ENCODE measurements around the gene HOXB3.

HOXB3 gene

DNA sequence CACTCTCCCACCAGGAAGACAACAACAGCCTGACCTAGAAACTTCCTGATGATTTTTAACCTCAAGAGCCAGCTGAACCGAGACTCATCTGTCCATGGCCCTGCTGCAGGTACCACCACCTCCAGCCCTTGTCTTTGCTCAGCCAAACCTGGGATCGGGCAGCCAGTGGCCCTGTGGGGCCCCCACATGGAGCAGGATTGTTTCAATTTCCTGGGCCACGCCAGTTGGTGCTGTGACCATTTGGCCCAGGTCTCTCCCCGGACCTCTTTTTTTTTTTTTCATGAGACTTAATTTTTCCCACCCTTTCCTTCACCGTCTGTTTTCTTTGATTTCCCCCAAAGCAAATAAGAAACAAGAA, 36.9 kb downstream of the HOXB3 start:
- DNase-seq: no peak

DNA sequence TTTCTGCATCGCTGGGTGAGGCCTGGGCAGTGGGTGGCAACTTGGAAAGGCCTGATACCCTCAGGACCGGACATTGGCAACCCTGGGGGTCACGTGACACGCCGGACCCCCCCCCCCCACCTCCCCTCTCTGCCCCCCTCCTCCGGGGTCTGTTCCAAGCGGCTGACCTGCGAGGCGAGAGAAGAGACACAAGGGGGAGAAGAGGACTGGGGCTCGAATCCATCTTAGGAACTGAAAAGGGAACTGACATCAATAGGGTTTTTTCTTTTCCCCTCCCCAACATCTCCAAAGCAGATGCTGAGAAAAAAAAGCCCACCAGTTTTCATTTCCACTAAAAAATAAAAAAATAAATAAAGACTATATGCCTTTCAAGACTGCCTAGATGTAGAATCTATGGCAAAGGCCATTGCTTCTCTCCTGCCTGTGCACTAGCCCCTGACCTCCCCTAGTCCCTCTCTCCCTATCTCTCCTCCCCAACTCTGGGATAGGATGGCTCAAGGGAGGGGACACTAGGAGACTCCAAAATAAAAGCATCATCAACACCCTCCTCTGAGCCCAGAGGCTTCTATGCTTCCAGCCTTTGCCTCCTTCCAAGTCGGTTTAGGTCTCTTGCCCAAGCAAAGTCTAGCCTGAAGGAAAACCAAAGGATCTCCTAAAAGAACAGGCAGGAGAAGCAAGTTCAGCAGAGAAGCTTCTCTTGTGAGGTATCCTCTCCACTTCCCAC, 37.4 kb downstream of the HOXB3 start:
- DNase-seq: no peak

DNA sequence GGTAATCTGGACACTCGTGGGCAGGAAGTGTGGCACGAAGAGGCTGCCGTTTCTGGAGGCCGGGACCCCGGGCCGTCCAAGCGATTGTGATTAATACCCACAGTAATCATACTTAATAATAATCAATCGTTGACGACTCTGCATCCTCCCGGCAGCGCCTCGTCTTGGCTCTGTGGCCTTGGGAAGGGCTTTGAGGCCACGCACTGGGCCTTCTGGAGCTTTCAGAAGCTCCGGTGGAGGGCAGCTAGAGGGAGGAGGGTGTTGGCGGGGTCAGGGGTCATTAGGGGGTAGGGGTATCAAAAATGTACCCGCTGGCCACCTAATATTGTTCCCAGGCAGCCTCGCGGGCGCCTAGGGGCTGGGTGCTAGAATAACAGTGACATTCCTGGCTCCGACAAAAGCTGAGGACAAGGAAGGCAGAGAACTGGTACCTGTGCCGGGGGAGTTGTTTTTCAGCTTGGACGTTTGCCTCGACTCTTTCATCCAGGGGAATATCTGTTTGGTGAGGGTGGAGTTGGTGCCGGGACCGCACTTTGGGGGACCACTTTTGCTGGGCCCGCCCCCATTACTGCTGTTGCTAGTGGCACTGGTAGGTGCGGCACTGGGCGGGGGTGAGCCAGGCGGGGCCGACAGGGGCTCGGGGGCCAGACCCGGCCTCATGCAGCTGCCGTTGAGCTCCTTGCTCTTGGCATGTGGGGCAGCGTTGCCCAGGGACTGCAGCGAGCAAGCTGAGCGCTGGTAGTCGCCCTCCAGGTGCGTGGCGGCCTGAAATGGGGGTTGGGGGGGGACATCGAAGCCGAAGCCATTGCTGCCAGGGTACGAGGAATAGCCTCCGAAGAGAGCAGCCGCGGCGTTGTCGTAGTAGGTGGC, 38.2 kb downstream of the HOXB3 start:
- no peak for DNase-seq

DNA sequence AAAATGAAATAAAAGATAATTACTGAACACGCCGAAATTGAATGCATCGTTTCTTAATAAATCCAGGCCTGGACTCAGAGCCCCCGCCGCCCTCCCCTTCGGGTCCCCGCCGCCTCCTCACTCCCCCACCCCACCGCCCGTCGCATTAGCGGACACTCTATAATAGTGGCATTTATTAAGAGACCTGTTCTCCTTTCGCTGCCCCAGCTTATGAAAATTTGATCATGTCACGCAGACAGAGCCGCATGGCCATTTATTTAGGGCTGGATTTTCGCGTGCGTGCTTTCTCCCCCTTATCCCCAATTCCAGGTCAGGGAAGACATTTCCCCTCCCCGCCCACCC, 38.9 kb downstream of the HOXB3 start:
- no peak for DNase-seq

DNA sequence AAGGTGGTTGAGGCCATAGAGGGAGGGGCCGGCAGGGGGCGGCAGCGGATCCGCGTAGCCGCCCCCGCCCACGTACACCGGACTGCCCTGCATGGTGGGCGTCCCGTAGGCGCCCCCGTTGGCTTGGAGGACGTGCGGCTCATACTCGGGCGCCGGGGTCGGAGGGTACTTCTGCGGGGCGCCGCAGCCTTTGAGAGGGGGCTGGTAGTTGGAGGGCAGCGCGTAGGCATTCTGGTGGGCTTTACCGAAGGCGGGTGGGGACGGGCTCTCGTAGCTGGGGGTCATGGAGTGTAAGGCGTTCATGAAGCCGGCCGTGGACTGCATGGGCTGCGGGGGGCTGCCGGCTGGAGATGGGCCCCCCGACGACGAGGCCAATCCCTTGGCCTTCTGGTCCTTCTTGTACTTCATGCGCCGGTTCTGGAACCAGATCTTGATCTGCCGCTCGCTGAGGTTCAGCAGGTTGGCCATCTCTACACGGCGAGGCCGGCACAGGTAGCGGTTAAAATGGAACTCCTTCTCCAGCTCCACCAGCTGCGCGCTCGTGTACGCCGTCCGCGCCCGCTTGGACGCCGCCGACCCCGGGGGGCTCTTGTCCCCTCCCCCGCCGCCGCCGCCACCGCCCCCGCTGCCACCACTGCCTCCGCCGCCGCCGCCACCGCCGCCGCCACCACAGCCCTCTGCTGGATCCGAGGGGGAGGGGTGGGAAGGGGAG, 39.4 kb downstream of the HOXB3 start:
- no peak for DNase-seq

DNA sequence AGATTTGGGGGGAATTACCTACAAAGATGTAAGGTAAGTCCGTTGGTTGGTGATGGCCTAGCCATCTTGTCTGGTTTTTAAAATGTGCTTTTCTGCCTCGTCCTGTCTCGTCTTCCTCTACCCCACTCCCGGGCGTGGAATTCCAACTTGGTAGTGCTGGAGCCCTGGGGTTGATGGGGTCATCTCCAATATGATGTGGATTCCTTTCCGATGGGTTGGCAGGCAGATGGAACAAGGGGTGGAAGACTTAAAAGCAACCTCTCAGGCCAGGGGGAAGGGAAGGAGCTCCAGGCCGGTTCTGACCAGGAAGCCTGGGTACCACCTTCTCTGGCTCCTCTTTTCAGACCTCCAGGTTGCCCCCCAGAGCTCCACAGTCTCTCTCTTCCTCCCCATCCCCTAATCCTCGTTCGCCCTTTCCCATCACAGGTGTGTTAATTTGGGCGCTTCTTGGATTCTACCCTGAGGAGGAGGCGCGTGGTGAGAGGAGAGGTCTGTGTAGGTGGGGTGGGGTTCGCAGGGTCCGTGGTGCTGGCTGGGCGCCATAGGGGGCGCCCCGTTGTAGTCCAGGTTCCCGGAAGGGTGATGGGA, 40.0 kb downstream of the HOXB3 start:
- DNase-seq: no peak

DNA sequence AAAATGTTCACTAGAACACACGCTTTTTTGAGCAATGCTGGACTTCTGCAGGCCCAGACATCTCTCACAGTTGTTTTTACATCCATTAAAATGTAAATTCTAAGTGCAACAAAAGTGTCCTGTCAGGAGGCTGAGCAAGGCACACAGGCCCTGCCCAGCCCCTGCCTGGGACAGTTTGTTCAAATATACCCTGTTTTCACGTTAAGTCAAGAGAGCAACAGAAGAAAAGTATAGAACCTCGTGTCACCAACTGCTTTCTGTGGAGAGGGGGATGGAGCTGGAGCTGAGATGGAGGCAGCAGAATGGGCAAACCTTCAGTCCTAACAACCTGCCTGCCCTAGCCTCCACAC, 40.8 kb downstream of the HOXB3 start:
- no peak for DNase-seq

DNA sequence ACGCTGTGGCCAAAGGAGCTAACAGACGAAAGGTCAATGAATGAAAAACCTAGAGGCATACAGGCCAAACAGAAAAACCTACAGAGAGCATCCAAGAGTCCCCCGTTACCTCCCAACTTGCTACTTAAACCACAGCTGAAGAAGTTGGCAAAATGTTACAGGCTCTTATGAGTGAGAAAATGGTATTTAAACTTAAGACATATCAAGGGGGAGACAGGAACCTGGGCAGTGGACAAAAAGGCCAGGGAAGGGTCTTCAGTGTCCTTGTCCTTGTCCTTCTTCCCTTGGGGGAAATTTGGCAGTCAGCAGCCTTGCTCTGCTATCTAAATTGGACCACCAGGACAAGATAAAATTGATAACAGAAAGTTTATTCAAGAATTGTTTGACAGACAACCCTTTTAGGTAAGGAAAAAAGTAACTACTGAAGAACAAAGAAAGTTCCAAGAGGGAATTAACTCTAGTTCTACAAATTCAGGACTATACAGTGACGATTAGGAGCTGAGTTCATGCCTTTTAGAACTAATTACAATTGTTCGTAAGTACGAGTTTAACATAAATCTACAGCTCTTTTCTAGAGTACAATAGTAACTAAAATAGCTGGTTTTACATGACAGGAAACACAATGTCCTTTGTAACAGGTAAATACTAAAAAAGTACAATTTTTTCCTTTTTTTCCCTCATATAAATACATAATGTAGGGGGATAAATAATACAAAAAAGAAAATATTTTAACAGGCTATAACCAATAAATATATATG, 41.3 kb downstream of the HOXB3 start:
- DNase-seq: no peak

DNA sequence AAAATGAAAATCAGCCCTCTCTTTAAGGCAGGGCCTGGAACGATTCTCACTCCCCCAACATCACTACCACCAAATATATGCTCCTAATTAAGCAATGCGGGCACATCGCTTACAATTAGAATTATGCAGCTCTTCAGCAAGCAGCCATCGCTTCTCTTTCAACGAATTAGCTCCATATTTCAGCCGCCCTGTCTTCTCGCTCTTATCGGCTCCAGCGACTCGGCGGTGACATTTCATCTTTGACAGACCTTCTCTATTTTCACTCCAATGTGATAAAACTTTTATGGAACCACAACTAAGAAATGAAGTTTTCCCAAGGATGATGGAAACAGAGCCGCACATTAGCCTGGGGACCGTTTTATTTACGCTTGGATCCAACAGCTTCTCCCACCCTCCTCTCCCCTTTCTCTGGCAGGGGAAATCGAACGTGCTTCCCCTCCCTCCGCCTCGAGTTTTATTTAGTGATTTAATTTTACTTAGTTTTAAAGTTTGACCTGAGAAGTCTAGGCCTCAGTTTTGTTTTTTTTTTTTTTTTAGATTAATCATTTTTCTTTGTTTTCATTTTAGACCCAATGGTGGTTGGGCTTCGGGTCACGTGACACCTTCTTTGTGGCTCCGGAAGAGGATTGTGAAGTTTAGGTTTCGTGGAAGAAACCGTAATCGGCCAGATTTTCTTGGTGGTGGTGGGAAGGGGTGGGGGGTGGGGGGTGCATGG, 42.1 kb downstream of the HOXB3 start:
- DNase-seq: no peak

DNA sequence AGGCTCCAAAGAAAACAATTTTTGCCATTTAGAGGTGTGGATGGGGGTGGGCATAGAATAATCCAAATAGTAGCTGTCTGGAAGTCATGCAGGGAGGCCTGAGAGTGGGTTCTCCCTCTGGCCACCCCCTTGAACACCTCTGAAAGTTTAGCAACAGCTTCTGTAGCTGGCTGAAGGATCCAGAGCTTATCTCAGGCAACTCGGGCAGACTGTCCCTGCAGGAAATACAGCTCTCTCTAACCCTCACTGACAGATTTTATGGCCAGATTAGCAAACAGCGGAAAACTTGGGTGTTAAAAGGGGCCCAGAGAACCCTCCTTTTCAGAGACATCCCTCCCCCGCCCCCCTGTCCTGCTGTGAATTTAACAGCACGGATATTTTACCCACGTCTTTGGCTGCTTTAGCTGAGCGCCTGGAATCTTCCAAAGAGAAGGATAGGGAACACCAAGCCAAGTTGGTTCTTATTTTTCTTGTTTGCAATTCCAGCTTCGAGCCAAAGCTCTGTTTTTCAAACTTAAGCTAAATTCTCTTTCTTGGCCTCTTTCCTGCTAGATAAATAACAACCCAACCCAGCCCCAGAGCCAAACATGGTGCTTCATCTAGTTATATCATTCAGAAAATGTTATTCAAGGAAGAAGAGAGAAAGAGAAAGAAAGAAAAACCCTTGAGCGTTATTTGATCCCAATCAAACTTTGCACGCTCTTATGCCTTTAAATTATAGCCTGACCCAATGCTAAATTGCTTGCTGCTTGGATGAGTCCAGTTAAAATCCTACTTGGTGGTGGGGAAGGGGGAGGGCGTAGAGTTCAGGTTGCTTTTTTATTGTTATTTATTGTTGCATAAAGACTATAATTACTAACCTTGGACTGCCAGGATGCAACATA, 42.9 kb downstream of the HOXB3 start:
- DNase-seq: no peak

DNA sequence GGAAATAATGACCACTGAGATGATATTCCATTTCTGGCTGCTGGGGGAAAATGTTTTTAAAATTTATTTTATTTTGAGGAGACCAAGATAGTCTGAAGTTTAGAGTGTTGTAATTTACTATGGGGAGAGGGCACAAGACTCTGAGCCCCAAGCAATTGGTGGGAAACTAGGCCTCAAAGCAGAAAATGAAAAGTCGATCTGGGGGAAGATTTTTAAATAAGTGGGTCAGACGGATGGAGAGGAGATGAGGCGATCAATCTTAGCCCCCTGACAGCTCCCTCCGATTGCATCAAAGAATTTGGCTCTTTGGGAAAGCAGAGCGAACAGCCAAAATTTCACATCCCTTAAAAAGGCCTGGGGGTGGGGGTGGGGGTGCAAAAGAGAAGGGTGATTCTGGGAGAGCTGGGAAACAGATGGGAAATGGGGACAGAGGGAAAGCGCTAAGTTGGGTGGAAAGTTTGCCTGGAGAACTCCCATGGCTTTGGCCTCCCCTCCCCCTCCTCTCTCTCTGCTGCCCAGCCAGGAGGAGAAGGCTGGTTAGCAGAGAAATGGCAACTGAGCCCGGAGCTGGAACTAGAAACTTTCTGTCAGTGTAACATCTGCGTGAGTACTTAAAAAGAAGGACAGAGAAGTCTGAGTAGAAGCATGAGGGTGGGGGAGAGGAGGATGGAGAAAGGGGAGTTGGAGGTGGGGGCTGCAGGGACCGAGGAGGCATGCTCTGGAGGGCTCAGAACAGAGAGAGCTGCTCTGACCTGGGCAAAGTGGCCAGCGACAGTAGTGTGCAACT, 43.7 kb downstream of the HOXB3 start:
- DNase-seq: no peak

DNA sequence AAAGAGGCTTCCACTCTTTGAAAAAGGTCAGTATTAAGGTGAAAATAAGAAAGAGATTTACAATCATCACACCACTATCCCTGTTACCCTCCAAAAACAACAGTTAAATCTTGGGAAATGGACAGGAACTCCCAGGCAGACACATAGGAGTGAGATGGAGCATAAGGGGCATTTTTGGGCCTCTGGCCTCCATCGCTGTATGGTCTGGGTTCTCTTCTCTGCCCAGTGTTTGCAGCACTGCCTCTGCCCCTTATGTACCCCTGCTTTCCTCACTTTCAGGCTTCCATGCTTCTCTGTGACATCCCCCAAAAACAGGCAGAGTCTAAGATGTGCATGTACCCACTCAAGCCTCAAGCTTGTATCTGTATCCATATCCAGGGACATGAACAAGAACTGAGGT, 44.5 kb downstream of the HOXB3 start:
- DNase-seq: no peak

DNA sequence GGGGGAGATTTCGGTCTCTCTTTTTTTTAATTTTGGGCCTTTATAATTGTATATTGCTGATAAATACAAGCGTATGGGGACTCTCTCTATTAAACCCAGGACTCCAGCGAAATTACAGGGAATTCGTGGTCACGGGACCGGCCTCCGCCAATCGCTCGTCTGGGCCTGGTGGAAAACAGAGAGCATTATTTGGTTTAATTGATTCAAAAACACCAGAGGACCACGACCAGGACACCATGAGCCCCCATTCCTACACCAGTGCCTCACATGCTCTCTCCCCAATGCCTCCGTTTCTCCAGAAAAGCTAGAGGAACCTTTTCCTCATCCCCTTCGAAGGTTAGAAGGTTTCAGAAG, 45.0 kb downstream of the HOXB3 start, which contains the start of gene HOXB2:
Gene HOXB2 (minus strand): TSS at position 88 of the 354 bp plus-strand sequence. CDS start 198 bp downstream, outside the sequence.
- DNase-seq: peak; percentile 52

DNA sequence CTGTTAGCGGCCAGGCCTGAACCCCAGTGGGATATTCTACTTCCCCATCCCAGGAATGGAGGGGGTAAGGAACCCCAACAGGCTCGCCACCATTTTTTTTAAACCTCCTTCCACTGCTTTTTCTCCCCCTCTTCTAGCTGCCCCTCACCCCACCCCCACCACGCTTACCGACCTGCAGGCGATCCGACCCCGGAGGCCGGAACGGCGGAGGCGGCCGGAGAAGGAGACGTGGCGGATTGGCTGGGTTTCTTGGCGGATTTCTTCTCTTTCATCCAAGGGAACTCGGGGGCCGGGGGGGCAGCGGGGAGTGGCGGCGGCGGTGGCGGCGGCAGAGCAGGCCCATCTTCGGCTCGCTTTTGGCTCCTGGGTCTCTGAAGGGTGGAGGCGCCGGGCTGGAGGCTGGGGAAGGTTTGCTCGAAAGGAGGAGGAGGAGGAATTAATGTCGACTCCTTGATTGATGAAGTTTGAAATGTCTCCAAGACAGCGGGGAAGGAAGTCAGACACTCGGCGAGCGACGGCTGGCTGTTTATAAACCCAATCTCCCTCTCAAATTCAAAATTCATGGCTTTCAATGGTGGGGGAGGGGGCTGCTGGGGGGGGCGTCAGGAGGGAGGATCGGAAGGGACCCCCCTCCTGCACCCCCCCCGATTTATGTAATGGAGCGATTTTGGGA, 45.6 kb downstream of the HOXB3 start:
- no peak for DNase-seq

DNA sequence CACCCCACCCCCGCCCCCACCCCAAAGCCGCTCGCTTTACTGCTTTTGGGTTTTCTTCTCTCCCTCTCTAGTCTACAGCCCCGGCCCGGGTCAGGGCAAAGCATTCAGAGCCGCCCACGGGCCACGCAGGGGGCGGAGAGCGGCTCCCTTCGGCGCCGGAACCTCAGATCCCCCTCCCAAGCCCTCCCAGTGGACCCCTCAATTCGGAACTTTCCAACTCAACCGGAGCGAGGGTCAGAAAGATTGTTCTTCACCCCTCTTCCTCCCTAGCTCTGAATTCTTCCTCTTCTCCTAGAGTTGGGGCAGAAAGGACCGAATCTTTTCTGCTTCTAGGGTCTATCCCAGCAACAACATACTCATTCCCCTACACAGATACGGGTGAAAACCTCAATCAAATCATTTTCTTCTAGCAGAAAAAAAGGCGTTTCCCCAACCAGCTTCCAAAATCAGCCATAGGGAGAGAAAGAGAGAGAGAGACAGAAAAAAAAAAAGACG, 46.1 kb downstream of the HOXB3 start:
- DNase-seq: no peak

DNA sequence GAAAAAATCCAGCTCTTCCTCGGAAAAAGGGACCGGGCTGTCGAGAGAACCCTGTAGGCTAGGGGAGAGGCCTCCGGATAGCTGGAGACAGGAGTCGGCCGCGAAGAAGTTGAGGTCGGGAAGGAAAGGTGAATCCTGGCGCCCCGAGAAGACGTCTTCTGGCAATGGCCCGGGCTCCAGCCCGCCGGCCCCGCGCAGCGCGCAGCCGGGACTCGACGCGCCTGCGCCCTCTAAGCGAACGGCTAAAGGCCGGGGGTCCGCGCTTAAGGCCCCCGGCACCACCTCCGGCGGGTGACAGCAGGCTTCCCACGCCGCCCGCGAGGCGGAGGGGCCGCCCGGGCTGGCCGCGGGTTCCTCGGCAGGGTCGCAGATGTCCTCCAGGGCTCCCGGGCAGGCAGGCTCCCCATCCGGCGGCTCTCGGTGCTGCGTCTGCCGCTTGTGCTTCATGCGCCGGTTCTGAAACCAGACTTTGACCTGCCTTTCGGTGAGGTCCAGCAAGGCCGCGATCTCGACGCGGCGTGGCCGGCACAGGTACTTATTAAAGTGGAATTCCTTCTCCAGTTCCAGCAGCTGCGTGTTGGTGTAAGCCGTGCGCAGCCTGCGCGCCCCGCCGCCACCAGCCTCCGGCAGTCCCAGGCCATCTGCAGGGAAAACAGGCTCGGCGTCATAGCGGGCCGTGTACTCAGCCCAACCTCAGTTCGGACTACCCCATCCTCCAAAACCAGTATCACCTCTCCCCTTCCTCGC, 46.8 kb downstream of the HOXB3 start:
- no peak for DNase-seq

DNA sequence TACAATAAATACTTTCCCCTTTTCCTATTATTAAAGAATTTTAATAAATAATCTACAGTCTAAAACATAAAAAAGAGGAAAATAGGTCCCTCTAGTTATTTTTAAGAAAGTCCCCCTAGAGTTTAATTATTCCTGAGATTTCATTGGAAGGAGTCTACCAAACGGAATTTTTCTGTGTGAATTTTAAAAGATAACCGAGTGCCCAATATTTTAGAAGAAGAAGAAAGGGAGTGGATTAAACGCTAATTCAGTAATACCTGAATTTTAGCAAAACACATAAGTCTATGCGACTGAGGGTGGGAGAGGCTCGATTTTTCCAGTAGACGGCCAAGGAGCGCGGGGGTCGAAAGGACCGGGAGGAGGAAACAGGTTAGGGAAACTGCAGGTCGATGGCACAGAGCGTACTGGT, 47.3 kb downstream of the HOXB3 start:
- no peak for DNase-seq

DNA sequence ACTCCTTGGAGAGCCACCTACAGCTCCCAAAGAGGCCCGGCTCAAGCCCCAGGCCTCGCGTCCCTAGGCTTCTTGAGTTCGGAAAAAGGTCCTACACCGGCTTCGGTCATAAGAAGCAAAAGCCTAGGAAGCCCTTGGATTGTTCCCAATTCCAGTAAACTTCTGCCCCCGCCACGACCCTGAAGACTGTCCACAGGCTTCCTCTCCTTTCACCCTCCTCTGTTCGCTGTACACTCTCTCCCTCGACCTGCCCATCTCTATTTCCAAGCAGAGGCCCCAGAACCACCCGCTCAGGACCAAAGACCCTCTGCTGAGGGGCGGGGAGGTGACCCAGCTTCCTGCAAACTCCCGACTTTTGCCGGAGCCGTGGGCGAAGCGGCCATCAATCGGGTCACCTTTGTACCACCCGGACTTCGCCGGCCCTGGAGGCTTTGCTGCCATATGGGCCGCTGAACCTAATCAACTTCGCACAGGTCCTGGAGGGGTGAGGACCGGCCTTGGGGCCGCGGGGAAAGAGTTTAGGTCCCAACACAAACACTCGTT, 47.9 kb downstream of the HOXB3 start:
- DNase-seq: no peak

All from NCI-H1436 treated with DMSO at 0.1 percent for 48 hours (cell line).